ENCODE measurements around the gene CLDN7. TPM values are rescaled to one million over a fixed set of nuclear protein-coding genes. Genes with fewer than 3 reads are reported as not detected.
"Not testable (repeated sequence)": the region's sequence is repeated elsewhere in the genome, so short reads cannot be mapped to it uniquely, and the experiment has no call there.

Gene CLDN7
- total RNA-seq, 4 donors from 2014 or later: 2.0 to 5.9 (median 2.4) TPM; not detected in 1

DNA sequence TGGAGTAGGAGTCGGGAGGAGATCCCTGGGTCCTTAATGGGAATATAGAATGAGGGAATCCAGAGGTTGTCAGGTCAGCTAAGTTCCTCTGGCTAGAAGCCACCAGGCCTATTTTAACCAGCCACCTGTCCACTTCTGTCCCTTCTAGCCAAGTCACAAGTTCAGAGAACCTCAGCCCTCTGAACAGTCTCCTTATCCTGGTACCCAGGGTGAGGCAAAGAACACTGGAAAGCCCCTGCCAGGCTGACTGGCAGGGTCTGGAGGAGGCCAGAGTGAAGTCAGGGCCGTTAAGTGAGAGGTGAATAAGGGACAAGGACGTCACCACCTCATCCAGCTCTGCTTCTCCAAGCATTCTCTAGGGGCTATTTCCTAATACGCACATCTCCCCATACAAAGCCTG is 13.5 kb downstream of the CLDN7 start:
- TF ChIP-seq POLR2A (IDR thresholded peaks at IDR 0.05) (no peak), EP300 (IDR thresholded peaks at IDR 0.05) (no peak)
- TF ChIP-seq, protein P1, sequence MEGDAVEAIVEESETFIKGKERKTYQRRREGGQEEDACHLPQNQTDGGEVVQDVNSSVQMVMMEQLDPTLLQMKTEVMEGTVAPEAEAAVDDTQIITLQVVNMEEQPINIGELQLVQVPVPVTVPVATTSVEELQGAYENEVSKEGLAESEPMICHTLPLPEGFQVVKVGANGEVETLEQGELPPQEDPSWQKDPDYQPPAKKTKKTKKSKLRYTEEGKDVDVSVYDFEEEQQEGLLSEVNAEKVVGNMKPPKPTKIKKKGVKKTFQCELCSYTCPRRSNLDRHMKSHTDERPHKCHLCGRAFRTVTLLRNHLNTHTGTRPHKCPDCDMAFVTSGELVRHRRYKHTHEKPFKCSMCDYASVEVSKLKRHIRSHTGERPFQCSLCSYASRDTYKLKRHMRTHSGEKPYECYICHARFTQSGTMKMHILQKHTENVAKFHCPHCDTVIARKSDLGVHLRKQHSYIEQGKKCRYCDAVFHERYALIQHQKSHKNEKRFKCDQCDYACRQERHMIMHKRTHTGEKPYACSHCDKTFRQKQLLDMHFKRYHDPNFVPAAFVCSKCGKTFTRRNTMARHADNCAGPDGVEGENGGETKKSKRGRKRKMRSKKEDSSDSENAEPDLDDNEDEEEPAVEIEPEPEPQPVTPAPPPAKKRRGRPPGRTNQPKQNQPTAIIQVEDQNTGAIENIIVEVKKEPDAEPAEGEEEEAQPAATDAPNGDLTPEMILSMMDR (IDR thresholded peaks at IDR 0.05): no peak
- 76 to 77% methylated on average over 4 of the region's 4 CpGs for WGBS, 2 donors
- no peak overlapping the region for H3K27ac ChIP-seq
- no peak overlapping the region for H3K4me3 ChIP-seq
- H3K4me1 ChIP-seq: peaks cover 0 to 59% (median 30%) of the 10 kb centered on the region in 4 donors
- H3K9me3 ChIP-seq: no peaks in the 10 kb centered on the region
- H3K27me3 ChIP-seq: no peaks in the 10 kb centered on the region
- H3K36me3 ChIP-seq: peaks cover 3 to 35% (median 17%) of the 10 kb centered on the region in 3 donors
- DNase-seq (ENCODE audit: low spot score in 2 of 2): no peak

DNA sequence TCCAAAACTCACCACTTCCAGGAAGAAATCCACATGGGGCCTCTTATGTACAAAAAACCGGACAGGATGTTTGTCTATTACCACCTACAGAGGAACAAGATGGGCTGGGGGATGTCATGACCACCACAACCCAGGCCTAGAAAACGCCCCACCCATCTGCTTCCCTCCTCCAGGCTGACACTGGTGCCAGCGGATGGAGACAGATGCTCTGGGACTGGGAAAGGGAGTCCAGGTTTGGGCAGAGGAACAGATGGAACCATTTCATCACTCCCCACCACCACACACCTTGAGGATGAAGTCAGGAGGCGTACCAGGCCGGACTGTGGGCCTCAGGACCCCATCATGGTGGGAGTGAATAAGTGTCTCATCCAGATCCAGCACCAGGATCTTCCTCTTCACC is 15.5 kb downstream of the CLDN7 start:
- DNase-seq (ENCODE audit: low spot score in 2 of 2): no peak
- H3K9me3 ChIP-seq: no peaks in the 10 kb centered on the region
- peaks cover 0 to 54% (median 26%) of the 10 kb centered on the region in 4 donors for H3K4me1 ChIP-seq
- 80 to 88% methylated on average over 5 of the region's 5 CpGs for WGBS, 2 donors
- peaks cover 3 to 34% (median 17%) of the 10 kb centered on the region in 3 donors for H3K36me3 ChIP-seq
- no peak overlapping the region for H3K4me3 ChIP-seq
- no peaks in the 10 kb centered on the region for H3K27me3 ChIP-seq
- no peak overlapping the region for H3K27ac ChIP-seq
- TF ChIP-seq POLR2A (IDR thresholded peaks at IDR 0.05) (no peak), EP300 (IDR thresholded peaks at IDR 0.05) (no peak)
- TF ChIP-seq, protein P1 (IDR thresholded peaks at IDR 0.05): no peak

DNA sequence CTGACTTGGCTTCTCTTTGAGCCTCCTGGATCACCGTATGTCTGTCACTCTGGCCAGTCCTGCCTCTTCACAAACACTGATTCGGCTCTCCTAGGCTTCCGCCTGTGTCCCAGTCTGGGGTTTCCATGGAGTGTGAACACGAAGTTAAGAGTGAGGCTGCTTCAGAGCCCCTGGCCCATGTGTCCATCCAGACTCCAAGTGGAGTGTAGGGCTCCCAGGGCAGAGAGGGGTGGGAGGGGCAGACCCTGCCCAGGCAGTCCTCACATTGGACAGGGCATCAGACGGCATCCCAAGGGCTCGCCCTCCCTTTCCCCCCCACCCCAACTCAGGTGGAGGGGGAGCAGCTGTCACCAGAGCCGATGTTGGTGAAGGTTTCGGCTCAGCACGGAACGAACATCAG is 18.4 kb downstream of the CLDN7 start:
- Histone ChIP-seq H3K36me3 (peaks cover 3 to 47% (median 17%) of the 10 kb centered on the region in 3 donors), H3K27ac (peak overlapping the region in 3 of 4 donors; percentile 96 to 99 (median 98)), H3K4me3 (peak overlapping the region in 1 of 4 donors; percentile 64), H3K4me1 (peaks cover 3 to 51% (median 23%) of the 10 kb centered on the region in 4 donors)
- not testable (repeated sequence) for H3K9me3 ChIP-seq; H3K27me3 ChIP-seq; DNase-seq (ENCODE audit: low spot score in 2 of 2)
- 65 to 77% methylated on average over 10 of the region's 10 CpGs for WGBS, 2 donors

DNA sequence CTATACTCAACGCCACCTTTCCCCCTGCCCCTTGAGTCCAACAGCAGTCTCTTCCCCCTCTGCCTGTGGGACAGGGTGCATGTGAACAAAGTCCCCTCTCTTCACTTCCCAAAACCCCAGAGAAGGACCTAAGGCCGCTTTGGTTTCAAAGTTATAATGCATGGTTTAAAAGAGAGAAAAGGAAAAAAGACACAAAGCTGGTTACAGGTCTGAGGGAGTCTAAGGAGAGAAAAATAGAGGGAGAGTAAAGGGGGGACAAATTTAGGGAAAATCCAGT is 18.9 kb downstream of the CLDN7 start:
- WGBS, 2 donors: 19 to 21% methylated on average over 2 of the region's 2 CpGs
- no peaks in the 10 kb centered on the region for H3K27me3 ChIP-seq
- no peak for DNase-seq (ENCODE audit: low spot score in 2 of 2)
- H3K4me3 ChIP-seq: peak overlapping the region; percentile 64 to 96 (median 76)
- TF ChIP-seq EP300 (IDR thresholded peaks at IDR 0.05): no peak
- TF ChIP-seq, protein P1 (IDR thresholded peaks at IDR 0.05): no peak
- TF ChIP-seq POLR2A (IDR thresholded peaks at IDR 0.05): no peak
- H3K36me3 ChIP-seq: peaks cover 3 to 47% (median 17%) of the 10 kb centered on the region in 3 donors
- peak overlapping the region; percentile 96 to 99 (median 98) for H3K27ac ChIP-seq
- H3K9me3 ChIP-seq: no peaks in the 10 kb centered on the region
- peaks cover 3 to 47% (median 21%) of the 10 kb centered on the region in 4 donors for H3K4me1 ChIP-seq

DNA sequence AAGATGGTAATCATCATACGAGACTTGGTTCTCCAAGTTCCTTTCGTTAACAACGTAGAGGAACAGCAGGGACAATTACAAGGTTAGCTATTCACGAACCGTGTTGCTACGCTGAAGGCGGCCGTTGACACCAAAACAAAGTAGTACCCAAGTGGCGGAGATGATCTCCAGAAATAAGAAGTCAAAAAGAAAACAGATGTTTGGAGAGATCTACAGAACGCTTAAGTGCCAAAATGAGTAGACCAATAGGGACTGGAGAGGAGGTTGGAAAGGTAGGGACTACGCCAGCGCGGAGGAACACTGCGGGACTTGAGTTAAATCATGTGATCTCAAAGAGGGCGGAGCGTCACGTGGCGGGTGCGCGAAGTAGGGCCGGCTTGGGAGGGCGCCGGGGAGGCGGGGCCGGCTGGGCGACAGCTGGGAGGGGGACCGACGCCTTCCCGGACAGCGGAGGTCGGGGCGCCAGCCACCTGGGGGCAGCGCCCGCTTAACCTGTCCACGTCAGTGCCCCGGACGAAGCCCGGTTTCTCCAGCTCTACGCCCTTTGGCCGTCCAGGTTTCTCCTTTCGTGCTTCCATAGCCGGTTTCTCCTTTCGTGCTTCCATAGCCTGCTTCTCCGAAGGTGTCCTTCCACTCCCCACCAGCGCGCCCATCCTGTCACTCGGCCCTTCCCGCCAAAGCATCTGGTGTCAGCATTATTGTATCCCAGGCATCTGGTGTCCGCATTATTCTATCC is 19.4 kb downstream of the CLDN7 start:
- peak; percentile 96 to 98 for DNase-seq (ENCODE audit: low spot score in 2 of 2)
- WGBS, 2 donors: 1% methylated on average over 46 to 49 of the region's 49 CpGs
- H3K4me3 ChIP-seq: peak overlapping the region; percentile 64 to 96 (median 76)
- TF ChIP-seq EP300 (IDR thresholded peaks at IDR 0.05) (peak; percentile 98 to 99), POLR2A (IDR thresholded peaks at IDR 0.05) (peak; percentile 20 to 68)
- TF ChIP-seq, protein P1 (IDR thresholded peaks at IDR 0.05): peak in 1 of 5 experiments; percentile 37
- no peaks in the 10 kb centered on the region for H3K27me3 ChIP-seq
- H3K36me3 ChIP-seq: peaks cover 3 to 47% (median 17%) of the 10 kb centered on the region in 3 donors
- no peaks in the 10 kb centered on the region for H3K9me3 ChIP-seq
- peaks cover 3 to 43% (median 21%) of the 10 kb centered on the region in 4 donors for H3K4me1 ChIP-seq
- H3K27ac ChIP-seq: peak overlapping the region; percentile 96 to 99 (median 98)

Data from tibial nerve (tissue), 4 donors.